DMS53 treated with DMSO at 0.1 percent for 48 hours (cell line): ENCODE results near the gene APLF.
"Not testable (repeated sequence)": the region's sequence is repeated elsewhere in the genome, so short reads cannot be mapped to it uniquely, and the experiment has no call there.

Experiments used
- DNase-seq: peaks from one replicate; lab custom pipeline; 2025; ENCODE audit not compliant: unreplicated experiment; lab: John Stamatoyannopoulos, UW

The APLF gene

DNA sequence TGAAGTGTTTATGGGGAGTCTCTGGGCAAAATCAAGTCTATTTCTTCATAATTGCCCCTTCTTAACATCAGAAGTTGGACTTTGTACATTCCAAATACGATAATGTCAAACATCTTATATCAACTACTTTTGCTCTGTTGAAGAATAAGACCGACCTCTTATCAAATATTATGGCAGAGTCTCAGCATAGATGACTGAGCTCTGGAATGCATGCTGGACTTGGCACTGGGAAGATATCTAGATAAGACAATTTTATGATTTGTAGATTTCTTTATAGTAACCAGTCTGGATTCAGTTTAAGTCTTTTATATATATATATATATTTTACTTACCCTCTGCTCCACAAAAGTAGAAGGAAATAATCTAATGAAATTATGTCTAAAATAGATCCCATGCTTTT, 8.2 kb downstream of the APLF start:
- no peak for DNase-seq

DNA sequence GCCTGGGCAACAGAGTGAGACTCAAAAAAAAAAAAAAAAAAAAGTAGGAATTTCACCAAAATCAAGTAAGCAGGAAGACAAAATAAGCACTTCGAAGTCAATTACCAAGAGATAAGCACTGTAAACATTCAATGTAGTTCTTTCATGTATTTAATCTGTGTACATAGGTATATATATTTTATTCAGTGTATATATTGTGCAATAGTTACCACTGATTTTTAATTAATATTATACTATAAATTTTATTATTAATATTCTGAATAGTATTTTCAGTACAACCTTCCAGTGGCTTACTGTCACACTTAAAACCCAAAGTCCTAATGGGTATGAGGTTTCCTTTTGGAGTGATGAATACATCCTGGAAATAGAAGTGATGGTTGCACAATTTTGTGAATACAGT, 9.1 kb downstream of the APLF start:
- no peak for DNase-seq

DNA sequence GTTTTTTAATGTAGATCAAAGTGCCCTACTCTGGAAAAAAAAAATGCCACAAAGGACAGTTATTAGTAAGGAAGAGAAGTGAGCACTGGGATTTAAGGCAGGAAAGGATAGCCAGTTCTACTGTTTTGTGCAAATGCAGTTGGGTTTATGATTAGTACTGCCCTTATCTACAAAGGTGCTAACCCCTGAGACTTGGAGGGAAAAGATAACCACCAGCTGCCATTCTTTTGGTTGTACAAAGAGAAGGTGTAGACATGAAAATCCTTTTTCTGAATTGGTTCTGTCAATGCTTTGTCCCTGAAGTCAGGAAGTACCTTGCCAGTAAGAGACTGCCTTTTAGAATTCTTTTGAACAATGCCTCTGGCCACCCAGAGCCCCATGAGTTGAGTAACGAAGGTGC, 11.3 kb downstream of the APLF start:
- DNase-seq = no peak

DNA sequence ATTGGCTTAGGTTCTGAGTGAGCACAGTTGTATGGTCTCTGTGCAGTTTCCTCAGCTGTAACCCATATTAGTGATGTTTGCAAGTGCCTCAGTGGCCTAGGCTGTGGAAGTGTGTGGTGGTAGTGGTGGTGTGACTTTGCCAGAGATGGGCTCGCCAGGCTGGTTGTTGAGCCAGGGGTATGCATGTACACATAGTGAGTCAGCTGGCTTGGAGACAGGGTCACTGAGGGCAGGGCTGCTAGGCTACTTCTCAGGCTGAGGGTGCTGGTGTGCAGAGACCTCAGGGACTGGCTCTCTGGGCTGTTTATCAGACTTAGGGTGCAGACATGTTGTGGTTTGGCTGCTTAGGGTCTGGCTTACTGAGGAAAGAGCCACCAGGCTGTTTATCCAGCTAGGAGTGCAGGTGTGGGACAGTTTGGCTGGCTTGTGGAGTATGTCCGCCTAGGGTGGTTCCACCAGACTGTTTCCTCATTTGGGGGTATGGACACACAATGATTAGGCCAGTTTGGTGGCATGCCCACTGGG, 15.0 kb downstream of the APLF start:
- no peak for DNase-seq

DNA sequence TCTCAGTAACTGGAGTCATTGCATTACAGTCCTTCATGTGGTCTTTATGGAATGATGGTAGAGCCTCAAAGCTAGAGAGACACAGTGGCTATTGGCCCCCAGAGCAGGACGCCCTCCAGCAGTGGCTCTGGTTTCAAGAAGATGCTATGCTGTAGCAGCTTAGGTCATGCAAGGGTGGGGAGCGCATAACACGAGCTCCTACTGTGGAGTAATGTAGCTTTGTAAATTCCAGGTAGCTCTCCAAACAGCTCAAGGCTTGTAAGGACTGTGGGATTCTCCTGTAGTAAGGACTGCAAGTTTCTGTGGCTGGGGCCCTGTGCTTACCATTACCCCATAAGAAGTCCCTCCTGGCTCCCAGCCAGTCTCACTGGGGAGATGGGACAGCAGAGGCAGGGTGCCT, 15.6 kb downstream of the APLF start:
- no peak for DNase-seq

DNA sequence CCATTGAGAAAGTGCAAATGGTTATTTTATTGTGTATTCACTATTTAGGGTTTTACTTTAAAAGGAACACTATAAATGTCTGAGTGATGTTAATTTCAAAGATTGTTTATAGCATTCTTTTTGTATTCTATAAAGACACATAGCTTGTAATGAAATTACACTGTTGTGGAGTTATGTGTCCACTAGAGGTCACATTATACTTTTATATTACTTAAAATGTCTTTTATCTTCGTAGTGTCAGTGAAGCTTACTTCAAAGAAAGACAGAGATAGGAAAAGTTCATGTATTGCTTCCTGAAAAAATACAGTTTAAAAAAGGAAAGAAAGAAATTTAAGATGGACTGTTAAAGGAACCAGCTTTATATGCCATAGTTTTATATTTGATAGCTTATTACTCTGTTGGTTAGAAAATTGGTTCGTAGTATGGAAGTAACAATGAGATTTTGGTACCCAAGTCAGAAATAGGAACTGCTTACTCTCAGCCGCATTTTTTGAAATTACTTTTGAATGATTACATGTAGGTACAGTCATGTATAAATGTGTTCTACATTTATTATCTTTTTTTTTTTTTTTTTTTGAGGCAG, 20.5 kb downstream of the APLF start:
- DNase-seq = peak; percentile 44

DNA sequence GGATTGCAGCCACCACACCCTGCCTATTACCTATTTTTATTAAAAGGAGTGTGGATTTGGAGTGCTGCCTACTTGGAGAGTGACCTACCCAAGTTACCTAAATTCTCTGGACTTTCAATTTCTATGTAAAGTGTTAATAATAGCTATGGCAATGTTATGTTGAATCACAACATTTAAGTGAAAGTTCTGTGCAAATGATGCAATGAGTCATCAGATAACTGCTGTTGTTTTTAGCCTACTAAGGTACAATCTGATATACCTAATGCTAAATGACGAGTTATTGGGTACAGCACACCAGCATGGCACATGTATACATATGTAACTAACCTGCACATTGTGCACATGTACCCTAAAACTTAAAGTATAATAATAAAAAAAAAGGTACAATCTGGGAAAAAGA, 21.2 kb downstream of the APLF start:
- DNase-seq = not testable (repeated sequence)

DNA sequence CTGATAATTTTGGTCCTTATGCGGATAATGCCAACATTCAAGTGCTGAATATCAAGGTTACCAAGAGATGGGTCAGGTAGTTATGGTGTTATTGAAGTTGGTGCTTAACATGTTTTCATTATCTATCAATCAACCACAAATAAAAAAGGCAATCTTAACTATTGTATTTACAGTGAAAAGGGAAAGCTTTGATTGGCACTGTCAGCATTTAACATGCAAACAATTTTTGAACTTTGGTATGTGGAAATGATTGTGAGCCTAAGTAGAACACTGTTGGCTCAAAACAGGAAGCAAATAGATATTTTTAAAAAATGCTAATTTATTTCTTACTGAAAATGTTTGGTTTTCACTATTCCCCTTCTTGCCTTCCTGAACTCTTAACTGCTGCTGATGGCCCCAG, 21.9 kb downstream of the APLF start:
- no peak for DNase-seq

DNA sequence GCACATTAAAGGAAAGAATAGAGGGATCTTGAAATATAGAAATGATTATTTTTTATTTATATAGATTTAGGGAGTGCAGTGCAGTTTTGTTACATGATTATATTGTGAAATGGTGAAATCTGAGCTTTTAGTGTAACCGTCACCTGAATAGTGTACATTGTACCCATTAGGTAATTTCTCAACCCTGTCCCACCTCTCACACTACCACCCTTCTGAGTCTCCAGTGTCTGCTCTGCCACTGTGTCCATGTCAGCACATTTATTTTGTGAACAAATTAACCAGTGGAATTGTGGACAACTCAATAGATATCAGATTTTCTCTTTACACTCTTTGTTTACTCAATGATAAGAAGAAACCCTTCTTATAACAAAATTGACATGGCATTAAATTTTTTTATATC, 24.2 kb downstream of the APLF start:
- DNase-seq = no peak

DNA sequence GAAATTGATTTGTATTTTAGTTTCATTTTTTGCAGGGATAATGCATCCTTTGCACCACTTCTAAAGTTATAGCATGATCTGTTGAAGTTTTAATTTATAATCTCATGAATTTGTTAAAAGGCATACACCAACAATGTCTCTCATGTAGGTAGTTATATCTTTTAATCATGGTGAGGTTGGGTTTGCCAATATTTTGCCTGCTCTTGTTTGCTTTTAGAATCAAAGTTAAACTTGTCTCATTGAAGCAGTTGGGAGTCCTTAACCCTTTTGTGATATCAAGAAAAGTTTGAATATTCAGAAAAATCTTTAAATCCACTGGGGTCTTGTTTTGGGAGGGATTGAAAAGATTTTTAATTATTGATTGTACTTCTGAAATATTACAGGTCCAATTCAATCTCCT, 31.7 kb downstream of the APLF start:
- DNase-seq = no peak

DNA sequence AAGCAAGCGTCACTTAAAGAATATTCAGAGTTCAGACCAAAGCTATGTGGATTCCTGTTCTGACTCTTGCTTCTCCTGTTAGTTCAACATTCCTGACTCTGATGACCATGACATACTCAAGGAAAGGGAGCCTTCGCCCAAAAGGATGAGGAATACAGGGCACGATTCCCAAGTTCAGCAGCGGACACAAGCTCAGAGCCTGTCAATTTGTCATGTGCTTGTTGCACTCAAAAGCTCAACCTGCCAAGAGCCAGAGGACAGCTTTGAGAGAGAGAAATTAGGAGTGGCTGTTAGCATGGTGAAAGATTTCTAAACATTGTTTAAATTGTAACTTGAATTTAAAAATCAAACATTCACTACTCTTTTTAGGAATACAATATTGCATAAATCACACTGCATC, 33.3 kb downstream of the APLF start:
- no peak for DNase-seq

DNA sequence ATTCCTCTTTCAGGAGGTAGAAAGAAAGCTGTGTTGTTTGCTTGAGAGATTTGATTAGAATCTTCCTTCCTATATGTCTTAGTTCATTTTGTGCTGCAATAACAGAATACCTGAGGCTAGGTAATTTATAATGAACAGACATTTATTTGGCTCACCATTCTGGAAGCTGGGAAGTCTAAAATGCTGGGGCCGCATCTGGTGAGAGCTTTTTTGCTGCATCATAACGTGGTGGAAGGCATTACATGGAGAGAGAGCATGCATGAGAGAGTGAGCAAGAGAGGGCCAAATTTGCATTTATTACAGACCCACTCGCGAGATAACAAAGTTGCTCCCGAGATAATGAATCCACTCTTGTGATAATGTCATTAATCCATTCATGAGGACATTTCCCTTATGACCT, 34.4 kb downstream of the APLF start:
- DNase-seq = no peak

DNA sequence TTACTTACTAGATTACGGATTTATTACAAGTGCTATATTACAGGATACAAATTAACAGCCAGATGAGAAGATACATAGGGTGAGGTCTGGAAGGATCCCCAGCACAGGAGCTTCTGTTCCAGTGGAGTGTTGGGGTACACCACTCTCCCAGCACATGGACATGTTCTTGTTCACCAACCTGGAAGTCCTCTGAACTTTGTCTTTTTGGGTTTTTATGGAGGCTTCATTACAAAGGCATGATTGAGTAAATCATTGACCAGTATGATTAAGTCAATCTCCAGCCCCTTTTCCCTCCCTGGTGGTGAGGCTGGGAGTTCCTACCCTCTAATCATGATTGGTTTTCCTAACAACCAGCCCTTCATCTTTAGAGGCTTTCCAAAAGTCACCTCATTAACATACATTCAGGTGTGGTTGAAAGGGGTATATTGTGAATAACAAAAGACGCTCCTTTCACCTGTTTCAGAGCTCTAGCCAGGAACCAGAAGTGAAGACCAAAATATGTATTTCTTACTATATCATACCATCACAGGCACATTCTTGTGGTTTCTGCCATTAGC, 38.3 kb downstream of the APLF start:
- no peak for DNase-seq

DNA sequence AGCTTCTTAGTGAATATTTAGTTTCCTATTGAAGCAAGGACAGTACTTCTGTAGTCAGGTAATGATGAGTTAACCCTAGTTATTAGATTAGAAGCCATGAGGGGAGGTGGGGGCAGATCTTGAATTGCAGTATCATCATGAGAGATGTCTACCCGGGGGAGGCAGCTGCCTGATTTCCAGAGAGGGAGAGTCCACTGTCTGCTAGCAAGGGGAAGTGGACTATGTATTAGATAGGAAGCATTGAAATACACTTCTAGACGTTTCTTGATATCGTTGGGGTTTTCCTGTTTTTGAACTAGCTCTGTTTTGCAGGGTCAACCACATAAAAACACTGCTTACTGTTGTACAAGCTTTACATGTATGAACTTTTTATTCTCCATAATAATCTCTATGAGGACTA, 38.8 kb downstream of the APLF start:
- no peak for DNase-seq

DNA sequence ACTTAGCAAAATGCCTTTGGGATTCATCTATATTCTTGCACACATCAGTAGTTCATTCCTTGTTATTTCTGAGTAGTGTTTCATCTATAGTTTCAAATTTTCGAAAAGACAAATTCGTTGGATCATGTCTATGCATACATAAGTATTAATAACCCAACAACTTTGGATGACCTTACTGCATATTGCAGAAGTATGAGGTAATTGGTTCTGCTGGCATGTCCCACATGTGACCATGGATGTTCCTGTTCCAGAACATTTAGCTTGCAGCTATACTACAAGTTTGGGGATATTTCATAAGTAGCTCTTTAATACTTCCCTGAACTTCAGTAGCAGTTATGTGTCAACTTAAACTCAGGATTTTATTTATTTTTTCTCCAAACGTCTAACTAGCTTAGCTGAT, 44.9 kb downstream of the APLF start:
- no peak for DNase-seq

DNA sequence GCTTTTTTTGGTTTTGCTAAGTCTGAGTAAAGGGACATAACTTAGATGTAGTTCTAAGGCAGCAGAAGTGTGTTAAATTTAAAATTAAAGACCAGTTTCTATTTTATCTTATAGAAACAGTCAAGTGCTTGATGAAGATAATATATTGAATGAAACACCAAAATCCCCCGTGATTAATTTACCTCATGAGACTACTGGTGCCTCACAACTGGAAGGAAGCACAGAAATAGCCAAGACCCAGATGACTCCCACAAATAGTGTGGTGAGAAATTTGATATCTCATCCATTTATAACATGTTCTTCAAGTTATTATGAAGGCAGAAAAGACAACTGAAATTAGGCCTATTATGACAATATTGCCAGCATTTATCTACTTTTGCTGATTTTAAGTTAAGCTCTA, 45.6 kb downstream of the APLF start:
- DNase-seq = no peak

DNA sequence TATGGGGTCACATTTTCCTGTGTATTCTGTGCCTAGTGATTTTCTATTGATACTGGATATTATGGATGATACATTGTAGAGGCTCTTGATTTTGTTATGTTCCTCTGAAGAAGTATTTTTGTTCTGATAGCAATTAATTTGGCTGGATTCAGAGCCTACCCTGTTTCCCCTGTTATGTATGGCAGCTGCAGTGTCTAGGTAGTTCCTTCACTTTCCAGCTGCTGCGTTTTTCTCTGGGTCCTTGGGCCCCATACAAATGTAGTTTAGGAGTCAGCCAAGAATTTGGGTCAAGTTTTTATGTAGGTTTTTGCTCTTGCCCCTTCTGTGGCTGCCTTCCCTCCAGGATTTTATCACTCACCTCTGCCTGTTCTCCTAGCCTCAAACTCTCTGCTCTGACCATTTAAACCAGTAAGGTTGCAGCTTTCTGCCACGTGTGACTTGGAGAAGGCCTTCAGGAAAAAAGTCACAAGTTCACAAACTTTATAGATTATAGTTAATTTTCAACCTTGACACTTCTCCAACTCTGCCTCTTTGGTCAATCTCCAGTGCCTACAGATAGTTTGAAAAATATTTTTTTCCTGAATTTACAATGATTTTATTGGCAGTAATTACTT, 47.0 kb downstream of the APLF start:
- DNase-seq = no peak

DNA sequence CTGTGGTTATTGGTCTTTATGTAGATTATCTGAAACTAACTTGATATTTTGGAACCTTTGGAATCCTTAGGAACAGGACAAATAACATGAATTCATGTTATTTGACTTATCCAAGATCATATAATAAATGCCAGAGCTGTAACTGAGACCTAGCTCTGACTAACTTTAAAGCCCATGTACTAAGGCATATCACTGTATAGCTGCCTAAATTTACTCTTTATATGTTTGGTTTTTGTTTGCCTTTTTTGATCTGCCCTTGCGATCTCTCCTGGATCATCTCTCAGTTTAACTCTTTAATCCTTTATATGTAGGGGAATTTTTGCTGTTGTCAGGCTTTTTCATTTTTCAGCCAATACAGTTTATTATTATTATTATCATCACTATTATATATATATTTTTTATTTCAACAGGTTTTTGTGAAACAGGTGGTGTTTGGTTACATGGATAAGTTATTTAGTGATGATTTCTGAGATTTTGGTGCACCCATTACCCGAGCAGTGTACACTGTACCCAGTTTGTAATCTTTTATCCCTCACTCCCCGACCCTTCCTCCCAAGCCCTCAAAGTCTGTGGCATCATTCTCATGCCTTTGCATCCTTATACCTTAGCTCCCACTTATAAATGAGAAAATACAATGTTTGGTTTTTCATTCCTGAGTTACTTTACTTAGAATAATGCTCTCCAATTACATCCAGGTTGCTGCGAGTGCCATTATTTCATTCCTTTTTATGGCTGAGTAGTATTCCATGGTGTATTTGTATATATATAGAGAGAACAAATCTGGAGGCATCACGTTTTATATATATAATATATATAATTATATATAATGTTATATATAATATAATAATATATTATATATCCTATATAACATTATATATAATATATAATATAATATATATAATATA, 48.9 kb downstream of the APLF start:
- DNase-seq = no peak

DNA sequence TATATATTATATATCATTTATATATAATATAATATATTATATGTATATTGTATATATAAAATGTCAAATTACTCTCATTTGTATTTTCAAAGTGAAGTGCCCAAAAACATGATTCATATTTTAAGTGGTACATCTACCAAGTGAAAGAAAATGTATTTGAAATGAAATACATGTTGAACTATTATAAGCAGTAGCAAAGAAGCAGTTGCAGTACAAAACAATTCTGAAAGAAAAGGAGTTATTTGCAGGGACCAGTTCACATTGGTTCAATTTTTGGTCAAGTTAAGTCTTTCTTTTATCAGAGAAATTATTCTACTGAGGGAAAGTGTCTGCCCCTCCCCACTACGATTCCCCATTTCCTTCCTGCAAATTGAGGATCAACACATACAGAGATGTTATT, 51.9 kb downstream of the APLF start:
- DNase-seq = no peak

DNA sequence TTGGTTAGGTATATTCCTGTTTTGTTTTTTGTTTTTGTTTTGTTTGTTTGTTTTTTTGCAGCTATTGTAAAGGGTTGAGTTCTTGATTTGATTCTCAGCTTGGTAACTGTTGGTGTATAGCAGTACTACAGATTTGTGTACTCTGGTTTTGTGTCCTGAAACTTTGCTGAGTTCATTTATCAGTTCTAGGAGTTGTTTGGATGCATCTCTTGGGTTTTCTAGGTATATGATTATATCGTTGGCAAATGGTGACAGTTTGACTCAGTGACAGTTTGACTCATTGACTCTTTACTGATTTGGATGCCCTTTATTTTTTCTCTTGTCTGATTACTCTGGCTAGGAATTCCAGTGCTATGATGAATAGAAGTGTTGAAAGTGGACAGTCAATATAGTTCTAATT, 53.7 kb downstream of the APLF start:
- DNase-seq = no peak

DNA sequence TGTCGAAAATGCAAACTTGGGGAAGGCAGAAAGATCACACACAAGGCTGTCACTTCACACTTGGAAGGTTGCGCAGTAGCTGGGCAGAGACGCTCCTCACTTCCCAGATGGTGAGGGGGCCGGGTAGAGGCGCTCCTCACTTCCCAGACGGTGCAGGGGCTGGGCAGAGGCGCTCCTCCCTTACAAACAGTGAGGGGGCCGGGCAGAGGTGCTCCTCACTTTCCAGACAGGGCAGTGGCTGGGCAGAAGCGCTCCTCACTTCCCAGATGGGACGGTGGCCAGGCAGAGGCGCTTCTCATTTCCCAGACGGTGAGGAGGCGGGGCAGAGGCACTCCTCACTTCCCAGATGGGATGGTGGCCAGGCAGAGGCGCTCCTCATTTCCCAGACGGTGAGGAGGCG, 59.6 kb downstream of the APLF start:
- DNase-seq = not testable (repeated sequence)
